Measurements from ENCODE around the gene TMEM117.
"Not testable (repeated sequence)": the region's sequence is repeated elsewhere in the genome, so short reads cannot be mapped to it uniquely, and the experiment has no call there.

Gene TMEM117

GRCh38 chr12:44240186-44240585 is 404.3 kb downstream of the TMEM117 start:
- no peak for DNase-seq

- DNase-seq, result no peak
Observed at GRCh38 chr12:44245932-44246331, 410.1 kb downstream of the TMEM117 start.

GRCh38 chr12:44246482-44247105 is 410.7 kb downstream of the TMEM117 start:
- no peak for DNase-seq

GRCh38 chr12:44247588-44247987 is 411.7 kb downstream of the TMEM117 start:
- DNase-seq, result no peak

GRCh38 chr12:44248436-44248835 is 412.6 kb downstream of the TMEM117 start:
- DNase-seq, result no peak

GRCh38 chr12:44250440-44250839 is 414.6 kb downstream of the TMEM117 start:
- DNase-seq, result not testable (repeated sequence)

GRCh38 chr12:44253338-44253856 is 417.5 kb downstream of the TMEM117 start:
- no peak for DNase-seq

- no peak for DNase-seq
Observed at GRCh38 chr12:44258246-44258645, 422.4 kb downstream of the TMEM117 start.

- DNase-seq, result no peak
Observed at GRCh38 chr12:44259890-44260289, 424.0 kb downstream of the TMEM117 start.

GRCh38 chr12:44260581-44260980 is 424.7 kb downstream of the TMEM117 start:
- DNase-seq, result no peak

- DNase-seq, result no peak
Observed at GRCh38 chr12:44285321-44285960, 449.6 kb downstream of the TMEM117 start.

GRCh38 chr12:44286336-44286735 is 450.5 kb downstream of the TMEM117 start:
- no peak for DNase-seq

- no peak for DNase-seq
Observed at GRCh38 chr12:44286821-44287505, 451.1 kb downstream of the TMEM117 start.

- DNase-seq, result no peak
Observed at GRCh38 chr12:44287545-44287944, 451.7 kb downstream of the TMEM117 start.

- DNase-seq, result no peak
Observed at GRCh38 chr12:44294649-44295048, 458.8 kb downstream of the TMEM117 start.

- DNase-seq, result no peak
Observed at GRCh38 chr12:44295958-44296623, 460.2 kb downstream of the TMEM117 start.

GRCh38 chr12:44296624-44297197 is 460.8 kb downstream of the TMEM117 start:
- DNase-seq, result no peak

- no peak for DNase-seq
Observed at GRCh38 chr12:44299524-44299923, 463.6 kb downstream of the TMEM117 start.

GRCh38 chr12:44307506-44308168 is 471.8 kb downstream of the TMEM117 start:
- DNase-seq, result no peak

- DNase-seq, result no peak
Observed at GRCh38 chr12:44313188-44313587, 477.3 kb downstream of the TMEM117 start.

- no peak for DNase-seq
Observed at GRCh38 chr12:44314007-44314500, 478.2 kb downstream of the TMEM117 start.

- no peak for DNase-seq
Observed at GRCh38 chr12:44317651-44318126, 481.8 kb downstream of the TMEM117 start.

Measured in activated CD4-positive, alpha-beta T cell treated with anti-CD3 and anti-CD28 coated beads for 48 hours (primary cell).